DOHH2 (cell line): ENCODE data around the gene MRS2.

Source experiments
- CTCF ChIP-seq: fragments of 200-600 bp; sonication (generic); IDR thresholded peaks from one replicate; pipeline ENCODE4 v1.5.1; 2014; ENCODE audit warnings: antibody characterized with exemption, mild to moderate bottlenecking, low read depth, low read length; ENCODE audit not compliant: poor library complexity, severe bottlenecking
- EZH2phosphoT487 ChIP-seq: fragments of 200-600 bp; sonication (generic); IDR thresholded peaks from 2 replicates; pipeline ENCODE4 v1.6.1; 2017; ENCODE audit warnings: borderline replicate concordance, mild to moderate bottlenecking, antibody characterized with exemption, low read length, moderate library complexity, mixed read lengths

GRCh38 chr6:24387818-24388217, 14.9 kb upstream of the MRS2 start:
- TF ChIP-seq CTCF, result no peak
- TF ChIP-seq EZH2phosphoT487, result no peak
